HG03095 (cell line): ENCODE data around the gene RPL6.
A peak's percentile ranks its signal among the peaks of the same experiment; 100 is the strongest.
"Not testable (repeated sequence)": the region's sequence is repeated elsewhere in the genome, so short reads cannot be mapped to it uniquely, and the experiment has no call there.

ENCODE experiments used
- ATAC-seq: cut with Tn5 transposase; IDR thresholded peaks from one replicate; pipeline ENCODE4 v1.9.1; 2021; ENCODE audit warnings: moderate library complexity; ENCODE audit not compliant: unreplicated experiment

The RPL6 gene

GRCh38 chr12:112409064-112409905, at the start of gene RPL6:
Gene RPL6 (minus strand): TSS chr12:112409605. CDS start chr12:112408656, 949 bp downstream.
- ATAC-seq: peak; percentile 65

- no peak for ATAC-seq
Observed at GRCh38 chr12:112458751-112459150, 49.3 kb upstream of the RPL6 start.

GRCh38 chr12:112458330-112458729, 48.9 kb upstream of the RPL6 start:
- no peak for ATAC-seq

- not testable (repeated sequence) for ATAC-seq
Observed at GRCh38 chr12:112457142-112457541, 47.7 kb upstream of the RPL6 start.

GRCh38 chr12:112456029-112456428, 46.6 kb upstream of the RPL6 start:
- ATAC-seq: no peak

GRCh38 chr12:112450725-112451124, 41.3 kb upstream of the RPL6 start:
- no peak for ATAC-seq

- not testable (repeated sequence) for ATAC-seq
Observed at GRCh38 chr12:112448165-112448564, 38.8 kb upstream of the RPL6 start.

GRCh38 chr12:112447106-112447505, 37.7 kb upstream of the RPL6 start:
- ATAC-seq: no peak

- ATAC-seq: no peak
Observed at GRCh38 chr12:112446008-112446725, 36.8 kb upstream of the RPL6 start.

GRCh38 chr12:112443916-112444315, 34.5 kb upstream of the RPL6 start:
- ATAC-seq: no peak

- ATAC-seq: not testable (repeated sequence)
Observed at GRCh38 chr12:112440653-112441052, 31.2 kb upstream of the RPL6 start.

GRCh38 chr12:112439769-112440168, 30.4 kb upstream of the RPL6 start:
- ATAC-seq: no peak

GRCh38 chr12:112438645-112439044, 29.2 kb upstream of the RPL6 start:
- ATAC-seq: not testable (repeated sequence)

- ATAC-seq: no peak
Observed at GRCh38 chr12:112433551-112433950, 24.1 kb upstream of the RPL6 start.

- ATAC-seq: no peak
Observed at GRCh38 chr12:112431965-112432364, 22.6 kb upstream of the RPL6 start.

GRCh38 chr12:112430929-112431328, 21.5 kb upstream of the RPL6 start:
- no peak for ATAC-seq

- no peak for ATAC-seq
Observed at GRCh38 chr12:112427760-112428159, 18.4 kb upstream of the RPL6 start.

- no peak for ATAC-seq
Observed at GRCh38 chr12:112425582-112426382, 16.4 kb upstream of the RPL6 start.

GRCh38 chr12:112424126-112424525, 14.7 kb upstream of the RPL6 start:
- no peak for ATAC-seq

- ATAC-seq: no peak
Observed at GRCh38 chr12:112422531-112422930, 13.1 kb upstream of the RPL6 start.

GRCh38 chr12:112421363-112421762, 12.0 kb upstream of the RPL6 start:
- no peak for ATAC-seq
